ENCODE data around the gene MED8.

Gene MED8

GRCh38 chr1:43389326-43390313, at the start of gene MED8, which contains the start of gene SZT2:
Gene MED8 (minus strand): TSS chr1:43389800. CDS start chr1:43389764, 36 bp downstream.
Gene SZT2 (plus strand): TSS chr1:43389899. CDS start chr1:43389969, 70 bp downstream.
- peak; percentile 66 for DNase-seq

GRCh38 chr1:43438953-43439581, 49.5 kb upstream of the MED8 start:
- DNase-seq = no peak

GRCh38 chr1:43438576-43438952, 49.0 kb upstream of the MED8 start:
- DNase-seq = no peak

GRCh38 chr1:43438006-43438405, 48.4 kb upstream of the MED8 start:
- DNase-seq = no peak

- no peak for DNase-seq
Measured at GRCh38 chr1:43437031-43437973, 47.7 kb upstream of the MED8 start.

GRCh38 chr1:43436371-43436770, 46.8 kb upstream of the MED8 start:
- no peak for DNase-seq

GRCh38 chr1:43435146-43436145, 45.8 kb upstream of the MED8 start:
- DNase-seq = no peak

GRCh38 chr1:43434256-43434655, 44.7 kb upstream of the MED8 start:
- DNase-seq = no peak

- DNase-seq = no peak
Measured at GRCh38 chr1:43432907-43433306, 43.3 kb upstream of the MED8 start.

- no peak for DNase-seq
Measured at GRCh38 chr1:43432171-43432860, 42.7 kb upstream of the MED8 start.

GRCh38 chr1:43431676-43432075, 42.1 kb upstream of the MED8 start:
- DNase-seq = no peak

GRCh38 chr1:43430831-43431230, 41.2 kb upstream of the MED8 start:
- no peak for DNase-seq

GRCh38 chr1:43427941-43428340, 38.3 kb upstream of the MED8 start:
- no peak for DNase-seq

GRCh38 chr1:43427524-43427923, 37.9 kb upstream of the MED8 start:
- DNase-seq = no peak

- no peak for DNase-seq
Measured at GRCh38 chr1:43426221-43426620, 36.6 kb upstream of the MED8 start.

GRCh38 chr1:43425045-43425444, 35.4 kb upstream of the MED8 start:
- no peak for DNase-seq

GRCh38 chr1:43423672-43424550, 34.3 kb upstream of the MED8 start:
- DNase-seq = no peak

- no peak for DNase-seq
Measured at GRCh38 chr1:43422995-43423671, 33.5 kb upstream of the MED8 start.

Data from GOT3 (cell line).